ENCODE results near the gene TDRD7.

DNA sequence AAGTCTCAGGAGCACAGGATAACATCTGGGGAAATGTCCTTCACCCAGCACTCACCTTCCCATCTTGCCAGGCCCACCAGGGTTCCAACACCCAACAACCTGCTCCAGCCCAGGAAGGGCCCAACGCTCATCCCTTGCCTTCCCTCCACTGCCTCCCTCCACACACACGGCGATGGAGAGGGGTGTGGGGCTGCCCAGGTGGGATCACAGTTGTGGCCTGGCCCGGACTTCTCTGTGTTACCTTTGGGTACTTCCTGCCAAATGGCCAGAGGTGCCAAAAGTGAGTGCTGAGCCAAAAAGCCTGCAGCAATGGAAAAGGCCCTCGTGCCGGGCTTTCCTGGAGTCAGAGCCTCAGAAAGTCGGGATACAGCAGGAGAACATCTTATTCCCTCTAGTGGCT is 15.6 kb upstream of the TDRD7 start:
- TF ChIP-seq CTCF (conservative IDR thresholded peaks at IDR 0.05; ENCODE audit: low read depth, low read length) (no peak), EZH2 (IDR thresholded peaks at IDR 0.05; ENCODE audit: borderline replicate concordance, low read depth, low read length, poor library complexity, severe bottlenecking) (no peak)

Measured in A673 (cell line).